ENCODE measurements around the gene SLC6A3. TPM values are rescaled to one million over a fixed set of nuclear protein-coding genes. Genes with fewer than 3 reads are reported as not detected.

The SLC6A3 gene
- total RNA-seq, 2 experiments from 2014 or later: not detected

DNA sequence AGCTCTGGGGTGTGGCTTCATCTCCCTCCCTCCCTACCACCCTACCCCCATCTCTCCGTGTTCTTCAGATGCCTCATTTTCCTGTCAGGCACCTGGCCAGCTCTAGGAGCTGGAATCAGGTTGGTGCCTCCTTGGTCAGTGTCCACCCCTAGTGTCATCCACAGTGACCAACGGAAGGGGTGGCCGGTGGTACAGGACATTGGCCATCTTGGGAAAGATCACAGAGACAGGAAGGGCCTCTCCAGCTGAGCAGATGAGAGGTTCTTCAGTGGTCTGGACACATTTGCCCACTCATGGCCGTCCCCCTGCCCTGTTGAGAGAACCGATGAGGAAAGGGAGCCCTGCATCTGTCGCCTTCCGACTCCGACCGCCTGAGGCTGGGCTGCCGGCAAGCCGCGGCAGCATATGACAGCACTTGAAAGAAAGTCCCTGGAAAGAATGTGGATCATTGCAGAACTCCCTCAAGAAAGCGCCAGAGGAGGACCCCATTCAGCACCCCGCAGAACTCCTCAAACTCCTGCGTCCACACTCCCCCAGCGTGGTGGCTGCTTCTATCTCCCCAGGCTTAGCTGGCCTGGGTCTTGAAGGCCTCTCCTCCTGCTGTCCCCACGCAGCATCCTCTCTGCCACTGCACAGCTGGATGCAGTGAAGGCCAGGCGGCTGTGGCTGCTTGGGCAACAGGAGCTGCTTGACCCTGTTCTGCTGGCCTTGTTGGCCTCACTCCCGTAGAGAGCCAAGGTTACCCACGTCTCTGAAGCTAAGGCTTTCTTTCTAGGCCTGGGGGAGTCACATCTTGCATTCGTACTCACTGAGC lies 98.4 kb downstream of the SLC6A3 start:
- Histone ChIP-seq H3K79me2 (ENCODE audit: insufficient read depth, low read depth, low read length) (peaks cover 31% of the 10 kb centered on the region), H3K9me2 (ENCODE audit: insufficient read depth, low read length) (no peaks in the 10 kb centered on the region), H2AFZ (ENCODE audit: low read length) (no peak overlapping the region), H3K4me1 (ENCODE audit: insufficient read depth, low read length, poor library complexity, severe bottlenecking) (peaks cover 47% of the 10 kb centered on the region), H3K9me3 (ENCODE audit: low read length) (no peaks in the 10 kb centered on the region), H3K4me3 (ENCODE audit: low read depth, low read length, poor library complexity, severe bottlenecking) (no peak overlapping the region), H4K20me1 (ENCODE audit: insufficient read depth, low read length) (no peaks in the 10 kb centered on the region), H3K27ac (ENCODE audit: low read depth, low read length, poor library complexity, severe bottlenecking) (no peak overlapping the region), H3K4me2 (ENCODE audit: low read length) (peak overlapping the region; percentile 97; the same call in 1 of the 2 replicates), H3K36me3 (ENCODE audit: insufficient read depth, low read length) (peaks cover 25% of the 10 kb centered on the region)
- intact Hi-C loops (cut with micrococcal nuclease; ENCODE audit: unreplicated experiment): no loop called here
- TF ChIP-seq EZH2phosphoT487 (IDR thresholded peaks at IDR 0.05; ENCODE audit: borderline replicate concordance, low read depth, low read length): no peak
- TF ChIP-seq, protein P1, sequence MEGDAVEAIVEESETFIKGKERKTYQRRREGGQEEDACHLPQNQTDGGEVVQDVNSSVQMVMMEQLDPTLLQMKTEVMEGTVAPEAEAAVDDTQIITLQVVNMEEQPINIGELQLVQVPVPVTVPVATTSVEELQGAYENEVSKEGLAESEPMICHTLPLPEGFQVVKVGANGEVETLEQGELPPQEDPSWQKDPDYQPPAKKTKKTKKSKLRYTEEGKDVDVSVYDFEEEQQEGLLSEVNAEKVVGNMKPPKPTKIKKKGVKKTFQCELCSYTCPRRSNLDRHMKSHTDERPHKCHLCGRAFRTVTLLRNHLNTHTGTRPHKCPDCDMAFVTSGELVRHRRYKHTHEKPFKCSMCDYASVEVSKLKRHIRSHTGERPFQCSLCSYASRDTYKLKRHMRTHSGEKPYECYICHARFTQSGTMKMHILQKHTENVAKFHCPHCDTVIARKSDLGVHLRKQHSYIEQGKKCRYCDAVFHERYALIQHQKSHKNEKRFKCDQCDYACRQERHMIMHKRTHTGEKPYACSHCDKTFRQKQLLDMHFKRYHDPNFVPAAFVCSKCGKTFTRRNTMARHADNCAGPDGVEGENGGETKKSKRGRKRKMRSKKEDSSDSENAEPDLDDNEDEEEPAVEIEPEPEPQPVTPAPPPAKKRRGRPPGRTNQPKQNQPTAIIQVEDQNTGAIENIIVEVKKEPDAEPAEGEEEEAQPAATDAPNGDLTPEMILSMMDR (conservative IDR thresholded peaks at IDR 0.05; ENCODE audit: low read length): no peak
- POLR2A ChIA-PET: interaction anchor here (0.6 to 0.7 kb wide), 2 partner anchors 18 to 25 kb away, joined by 3 to 5 read pairs; no protein-coding TSS in a partner anchor
- no peak for DNase-seq (ENCODE audit: low spot score)
- CTCF ChIA-PET (ENCODE audit: unreplicated experiment): no interaction called here
- no TSS peak for BruUV-seq (replicated peaks)

DNA sequence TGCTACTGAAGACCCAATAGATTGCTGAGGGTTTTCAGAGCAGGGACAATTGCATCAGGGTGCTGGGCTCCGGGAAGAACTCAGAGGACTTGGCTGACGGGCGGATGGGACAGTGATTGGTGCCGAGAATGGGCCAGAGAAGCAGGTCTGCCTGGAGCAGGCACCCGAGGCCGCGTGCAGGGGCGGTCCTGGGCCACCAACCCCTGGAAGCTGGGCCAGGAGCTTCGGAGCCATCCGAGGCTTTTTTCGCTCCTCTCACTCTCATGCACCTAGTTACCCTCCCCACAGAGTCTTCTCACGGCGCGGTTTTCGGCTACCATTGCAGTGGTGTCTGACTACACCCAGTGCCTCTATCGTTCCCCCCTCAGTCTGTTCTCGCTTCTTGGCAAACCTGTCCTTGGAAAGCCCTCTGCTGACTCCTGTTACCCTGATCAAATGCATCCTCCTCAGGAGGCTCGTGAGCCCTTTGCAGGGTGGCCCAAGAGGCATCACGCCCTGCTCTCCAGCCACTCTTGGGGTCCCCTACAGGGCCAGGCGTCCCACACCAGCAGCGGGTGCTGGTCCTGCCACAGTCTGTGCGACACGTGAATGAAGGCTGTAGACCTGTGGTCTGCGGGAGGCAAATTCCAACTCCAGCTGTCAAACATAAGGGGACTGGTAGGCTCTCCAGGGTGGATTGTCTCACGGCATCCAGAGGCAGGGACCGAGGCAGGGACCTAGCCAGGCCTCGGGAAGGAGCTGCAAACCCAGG lies 99.2 kb downstream of the SLC6A3 start:
- no peaks in the 10 kb centered on the region for H3K9me2 ChIP-seq (ENCODE audit: insufficient read depth, low read length)
- H3K27ac ChIP-seq (ENCODE audit: low read depth, low read length, poor library complexity, severe bottlenecking): no peak overlapping the region
- H3K9me3 ChIP-seq (ENCODE audit: low read length): no peaks in the 10 kb centered on the region
- peak overlapping the region; percentile 89 for H3K4me3 ChIP-seq (ENCODE audit: low read depth, low read length, poor library complexity, severe bottlenecking)
- ChIA-PET POLR2A (interaction anchor here (1.3 to 6.0 kb wide), 2 partner anchors 26 to 31 kb away, joined by 3 to 78 read pairs; no protein-coding TSS in a partner anchor), CTCF (ENCODE audit: unreplicated experiment) (no interaction called here)
- TF ChIP-seq, protein P1 (conservative IDR thresholded peaks at IDR 0.05; ENCODE audit: low read length): no peak
- TF ChIP-seq EZH2phosphoT487 (IDR thresholded peaks at IDR 0.05; ENCODE audit: borderline replicate concordance, low read depth, low read length): no peak
- H2AFZ ChIP-seq (ENCODE audit: low read length): no peak overlapping the region
- no peak for DNase-seq (ENCODE audit: low spot score)
- no peaks in the 10 kb centered on the region for H4K20me1 ChIP-seq (ENCODE audit: insufficient read depth, low read length)
- intact Hi-C loops (cut with micrococcal nuclease; ENCODE audit: unreplicated experiment): no loop called here
- peaks cover 55% of the 10 kb centered on the region for H3K4me1 ChIP-seq (ENCODE audit: insufficient read depth, low read length, poor library complexity, severe bottlenecking)
- H3K4me2 ChIP-seq (ENCODE audit: low read length): peak overlapping the region; percentile 97
- peaks cover 39% of the 10 kb centered on the region for H3K79me2 ChIP-seq (ENCODE audit: insufficient read depth, low read depth, low read length)
- peaks cover 33% of the 10 kb centered on the region for H3K36me3 ChIP-seq (ENCODE audit: insufficient read depth, low read length)
- BruUV-seq (replicated peaks): no TSS peak

Measured in OCI-LY7 (cell line).